Neural cell (in vitro differentiated cells): ENCODE measurements around the gene CDHR5. TPM values are rescaled to one million over a fixed set of nuclear protein-coding genes. Genes with fewer than 3 reads are reported as not detected.
"Not testable (repeated sequence)": the region's sequence is repeated elsewhere in the genome, so short reads cannot be mapped to it uniquely, and the experiment has no call there.

Experiments used
- H2AFZ ChIP-seq: fragments of 200-600, 300-800 bp; sonication (generic), shearing (Covaris generic); 2 replicates; pipeline ENCODE4 v1.6.0; 2014; ENCODE audit warnings: low read depth, mild to moderate bottlenecking, antibody characterized with exemption, low read length, moderate library complexity
- H3F3A ChIP-seq: fragments of 200-600 bp; shearing (Covaris generic); 2 replicates; pipeline ENCODE4 v1.6.1; 2016; ENCODE audit warnings: mild to moderate bottlenecking, moderate library complexity, mixed read lengths, antibody characterized with exemption, low read length; ENCODE audit not compliant: insufficient read depth, poor library complexity, severe bottlenecking
- H3K27ac ChIP-seq: fragments of 200-600, 300-800 bp; sonication (generic), shearing (Covaris generic); 2 replicates; pipeline ENCODE4 v1.5.1; 2014; ENCODE audit warnings: mild to moderate bottlenecking, low read length, moderate library complexity
- H3K27me3 ChIP-seq: fragments of 300-800, 200-600 bp; sonication (generic), shearing (Covaris generic); 2 replicates; pipeline ENCODE4 v1.6.0; 2014; ENCODE audit warnings: mild to moderate bottlenecking, low read depth, low read length, moderate library complexity; ENCODE audit not compliant: insufficient read depth
- H3K36me3 ChIP-seq: fragments of 300-800, 200-600 bp; sonication (generic), shearing (Covaris generic); 2 replicates; pipeline ENCODE4 v1.5.1; 2014; ENCODE audit warnings: mild to moderate bottlenecking, antibody characterized with exemption, low read length, moderate library complexity; ENCODE audit not compliant: insufficient read depth
- H3K4me2 ChIP-seq: fragments of 300-800, 200-600 bp; sonication (generic), shearing (Covaris generic); 2 replicates; pipeline ENCODE4 v1.6.0; 2014; ENCODE audit warnings: mild to moderate bottlenecking, low read length
- H3K4me3 ChIP-seq: fragments of 300-800, 200-600 bp; sonication (generic), shearing (Covaris generic); 2 replicates; pipeline ENCODE4 v1.5.1; 2014; ENCODE audit warnings: mild to moderate bottlenecking, low read length, moderate library complexity
- H3K79me2 ChIP-seq: fragments of 200-600 bp; shearing (Covaris generic); replicated peaks from 2 replicates; pipeline ENCODE4 v1.6.0; 2014; ENCODE audit warnings: mild to moderate bottlenecking, low read length, moderate library complexity; ENCODE audit not compliant: insufficient read depth
- H3K9ac ChIP-seq: fragments of 300-800, 200-600 bp; sonication (generic), shearing (Covaris generic); 2 replicates; pipeline ENCODE4 v1.6.1; 2016; ENCODE audit warnings: mild to moderate bottlenecking, low read length, mixed read lengths
- H3K9me2 ChIP-seq: fragments of 200-600 bp; shearing (Covaris generic); 2 replicates; pipeline ENCODE4 v1.6.1; 2016; ENCODE audit warnings: mild to moderate bottlenecking, low read length, mixed read lengths; ENCODE audit not compliant: insufficient read depth
- H3K9me3 ChIP-seq: fragments of 200-600, 300-800 bp; sonication (generic), shearing (Covaris generic); 2 replicates; pipeline ENCODE4 v1.6.1; 2016; ENCODE audit warnings: mild to moderate bottlenecking, mixed run types, low read length, moderate library complexity, mixed read lengths
- H4K20me1 ChIP-seq: fragments of 200-600 bp; shearing (Covaris generic); 2 replicates; pipeline ENCODE4 v1.6.1; 2016; ENCODE audit warnings: mild to moderate bottlenecking, mixed run types; ENCODE audit not compliant: insufficient read depth
- CTCF ChIP-seq: fragments of 450-650 bp; IDR thresholded peaks from 2 replicates; pipeline ENCODE4 v1.5.1; 2014; ENCODE audit warnings: antibody characterized with exemption, mild to moderate bottlenecking, moderate library complexity; ENCODE audit not compliant: poor library complexity, severe bottlenecking
- EP300 ChIP-seq: fragments of 450-650 bp; conservative IDR thresholded peaks from 2 replicates; pipeline ENCODE4 v1.6.1; 2014; ENCODE audit warnings: antibody characterized with exemption, mild to moderate bottlenecking, moderate library complexity; ENCODE audit not compliant: poor library complexity, severe bottlenecking
- EZH2 ChIP-seq: fragments of 200-600, 300-800 bp; shearing (Covaris generic), sonication (generic); IDR thresholded peaks from 2 replicates; pipeline ENCODE4 v1.6.1; 2014; ENCODE audit warnings: antibody characterized with exemption, low read length, borderline replicate concordance, mild to moderate bottlenecking; ENCODE audit not compliant: insufficient read depth, poor library complexity, severe bottlenecking
- MXI1 ChIP-seq: fragments of 450-650 bp; conservative IDR thresholded peaks from 2 replicates; pipeline ENCODE4 v1.6.1; 2014; ENCODE audit warnings: antibody characterized with exemption, mild to moderate bottlenecking; ENCODE audit not compliant: poor library complexity, severe bottlenecking
- POLR2AphosphoS5 ChIP-seq: IDR thresholded peaks from 2 replicates; pipeline ENCODE4 v1.6.1; 2012
- RAD21 ChIP-seq: fragments of 450-650 bp; conservative IDR thresholded peaks from 2 replicates; pipeline ENCODE4 v1.6.1; 2014; ENCODE audit warnings: antibody characterized with exemption, mild to moderate bottlenecking, moderate library complexity
- REST ChIP-seq: IDR thresholded peaks from 2 replicates; pipeline ENCODE4 v1.6.1; 2012; ENCODE audit warnings: borderline replicate concordance
- SMC3 ChIP-seq: fragments of 450-650 bp; conservative IDR thresholded peaks from 2 replicates; pipeline ENCODE4 v1.6.1; 2014; ENCODE audit warnings: antibody characterized with exemption, mild to moderate bottlenecking, moderate library complexity; ENCODE audit not compliant: poor library complexity
- TAF1 ChIP-seq: IDR thresholded peaks from 2 replicates; pipeline ENCODE4 v1.6.1; 2012; ENCODE audit warnings: low read depth
- polyA plus RNA-seq: library from polyadenylated mRNA; depleted of rRNA; stranded (reverse); fragments of >200 nt; gene quantifications from 2 replicates; pipeline ENCODE4 v1.2.3, GENCODE V29; 2014

Gene CDHR5
- polyA plus RNA-seq, 1 donor from 2014 or later: not detected

- H3K79me2 ChIP-seq: no peaks in the 10 kb centered on the region
- H3K4me2 ChIP-seq: no peak overlapping the region
- H3K27me3 ChIP-seq: no peaks in the 10 kb centered on the region
- H3K4me3 ChIP-seq: no peak overlapping the region
- no peak overlapping the region for H3K9ac ChIP-seq
- no peaks in the 10 kb centered on the region for H3K9me3 ChIP-seq
- no peaks in the 10 kb centered on the region for H3F3A ChIP-seq
- H3K9me2 ChIP-seq: no peaks in the 10 kb centered on the region
- H4K20me1 ChIP-seq: no peaks in the 10 kb centered on the region
- H3K36me3 ChIP-seq: no peaks in the 10 kb centered on the region
- H2AFZ ChIP-seq: no peak overlapping the region
- TF ChIP-seq REST (no peak), TAF1 (no peak), EP300 (no peak), EZH2 (no peak), CTCF (no peak), POLR2AphosphoS5 (no peak), SMC3 (no peak), RAD21 (no peak), MXI1 (no peak)
- H3K27ac ChIP-seq: no peak overlapping the region
These were observed 25.7 kb upstream of the CDHR5 start for GRCh38 chr11:650482-650881.

GRCh38 chr11:647672-648158, 23.0 kb upstream of the CDHR5 start:
- H3K4me2 ChIP-seq, H3K4me3 ChIP-seq: not testable (repeated sequence)

GRCh38 chr11:646214-646613, 21.5 kb upstream of the CDHR5 start:
- Histone ChIP-seq H3K27me3 (no peaks in the 10 kb centered on the region), H4K20me1 (no peaks in the 10 kb centered on the region), H3K27ac (no peak overlapping the region), H3K36me3 (no peaks in the 10 kb centered on the region), H3K9me2 (no peaks in the 10 kb centered on the region), H3K4me2 (no peak overlapping the region), H3K9ac (no peak overlapping the region), H3K4me3 (no peak overlapping the region), H3F3A (no peaks in the 10 kb centered on the region), H2AFZ (no peak overlapping the region), H3K79me2 (no peaks in the 10 kb centered on the region), H3K9me3 (no peaks in the 10 kb centered on the region)
- TF ChIP-seq REST: no peak
- TF ChIP-seq EZH2: no peak
- TF ChIP-seq EP300: no peak
- TF ChIP-seq TAF1: no peak
- no peak for TF ChIP-seq SMC3
- TF ChIP-seq MXI1: no peak
- TF ChIP-seq POLR2AphosphoS5: no peak
- TF ChIP-seq RAD21: no peak
- TF ChIP-seq CTCF: no peak

More at GRCh38 chr11:647672-648158, 23.0 kb upstream of the CDHR5 start:
- H3K9me2 ChIP-seq, H3K9me3 ChIP-seq, H3K36me3 ChIP-seq, H3F3A ChIP-seq, H3K9ac ChIP-seq, H2AFZ ChIP-seq, H4K20me1 ChIP-seq, H3K27me3 ChIP-seq, H3K27ac ChIP-seq, H3K79me2 ChIP-seq: not testable (repeated sequence)
